K562 (cell line): Measurements from ENCODE around the gene CLSTN2. TPM values are rescaled to one million over a fixed set of nuclear protein-coding genes. Genes with fewer than 3 reads are reported as not detected.

Source experiments
- ATAC-seq: fragments of 200-7000 bp; cut with Tn5 transposase; 3 replicates; pipeline ENCODE4 v1.9.1; 2020; ENCODE audit warnings: moderate library complexity
- BruUV-seq: library from RNA; stranded (reverse); fragments of 400-500 nt; replicated peaks from 2 replicates; lab custom pipeline; 2021; lab: Mats Ljungman, UMichigan
- CTCF ChIA-PET: fragments of 300-600 bp; formaldehyde crosslinking; extraction: SDS; loops from one replicate; lab custom pipeline; 2021; ENCODE audit warnings: low intra/inter-chr PET ratio; lab: Yijun Ruan, JAX
- POLR2A ChIA-PET: fragments of 300-600, 350-650 bp; sonication (Branson Sonifier 250); formaldehyde crosslinking; extraction: SDS; loops from one replicate; lab custom pipeline; 2021; ENCODE audit warnings: antibody characterized with exemption, inconsistent platforms; lab: Yijun Ruan, JAX
- DNase-seq, 4 experiments: peaks; one replicate each; pipeline versions ENCODE4 v3.0.0 to v3.0.0-alpha.2; 2011 to 2018; ENCODE audit warnings: low spot score in 3 of 4, mixed read lengths in 3 of 4; ENCODE audit errors: extremely low read depth in 1 of 4
- FAIRE-seq: peaks from 2 replicates; lab custom pipeline; 2011; peaks lifted over from hg19 to GRCh38; lab: Jason Lieb, UNC
- H2AFZ ChIP-seq: 2 replicates; pipeline ENCODE4 v1.6.0; 2011; ENCODE audit warnings: low read depth, low read length, control low read depth, inconsistent platforms
- H3K27ac ChIP-seq: fragments of 200-600 bp; 3 replicates; pipeline ENCODE4 v1.8.0; 2011; ENCODE audit warnings: low read depth, mild to moderate bottlenecking, control low read depth, inconsistent platforms, low read length, moderate library complexity, mixed read lengths; ENCODE audit errors: extremely low read depth
- H3K27me3 ChIP-seq, 2 experiments: fragments of 300-600 bp in 1 of 2; 2 replicates in 1 of 2; 3 replicates in 1 of 2; pipeline versions ENCODE4 v1.6.0 to v1.8.0; 2011; ENCODE audit warnings: inconsistent platforms in 2 of 2, low read length in 2 of 2, mild to moderate bottlenecking in 1 of 2, mixed read lengths in 1 of 2, moderate library complexity in 1 of 2; ENCODE audit not compliant: control insufficient read depth in 2 of 2, insufficient read depth in 2 of 2
- H3K36me3 ChIP-seq: fragments of 300-600 bp; 3 replicates; pipeline ENCODE4 v1.8.0; 2011; ENCODE audit warnings: mild to moderate bottlenecking, low read length, inconsistent platforms; ENCODE audit not compliant: control insufficient read depth, insufficient read depth
- H3K4me1 ChIP-seq, 2 experiments: fragments of 200-600 bp in 1 of 2; replicated peaks in 1 of 2; 2 replicates in 1 of 2; 3 replicates in 1 of 2; pipeline versions ENCODE4 v1.5.1 to v1.8.0; 2011; ENCODE audit warnings: inconsistent platforms in 2 of 2, low read length in 2 of 2, mild to moderate bottlenecking in 1 of 2, mixed read lengths in 1 of 2, moderate library complexity in 1 of 2; ENCODE audit not compliant: control insufficient read depth in 2 of 2, insufficient read depth in 2 of 2
- H3K4me2 ChIP-seq: 2 replicates; pipeline ENCODE4 v1.6.1; 2011; ENCODE audit warnings: low read length, control low read depth, inconsistent platforms, mixed read lengths; ENCODE audit not compliant: insufficient read depth
- H3K4me3 ChIP-seq: fragments of 200-600 bp; sonication (generic), shearing (Covaris generic); 2 replicates; pipeline ENCODE4 v1.5.1; 2016; ENCODE audit warnings: control low read depth, inconsistent platforms
- H3K79me2 ChIP-seq: fragments of 200-600 bp; 3 replicates; pipeline ENCODE4 v1.8.0; 2011; ENCODE audit warnings: low read length, inconsistent platforms; ENCODE audit not compliant: control insufficient read depth, insufficient read depth
- H3K9ac ChIP-seq, 2 experiments: 2 replicates each; pipeline versions ENCODE4 v1.6.0 to v1.6.1; 2011; ENCODE audit warnings: low read depth in 2 of 2, low read length in 2 of 2, control low read depth in 1 of 2, inconsistent platforms in 1 of 2, mild to moderate bottlenecking in 1 of 2, mixed read lengths in 1 of 2; ENCODE audit not compliant: insufficient read depth in 1 of 2
- H3K9me1 ChIP-seq: one replicate; pipeline ENCODE4 v1.6.0; 2011; ENCODE audit warnings: inconsistent platforms, mild to moderate bottlenecking, low read length, moderate library complexity; ENCODE audit not compliant: control insufficient read depth, insufficient read depth
- H3K9me3 ChIP-seq: replicated peaks from 2 replicates; pipeline ENCODE4 v1.5.1; 2011; ENCODE audit warnings: low read depth, low read length, inconsistent platforms; ENCODE audit not compliant: control insufficient read depth, insufficient read depth
- H4K20me1 ChIP-seq: replicated peaks from 2 replicates; pipeline ENCODE4 v1.6.1; 2011; ENCODE audit warnings: low read length, inconsistent platforms, mixed read lengths; ENCODE audit not compliant: control insufficient read depth, insufficient read depth
- CEBPB ChIP-seq: fragments of 450-650 bp; IDR thresholded peaks from 2 replicates; pipeline ENCODE4 v1.6.1; 2016; ENCODE audit warnings: missing genetic modification characterization, missing compliant biosample characterization
- CHD1 ChIP-seq: fragments of 200-600 bp; sonication (generic); IDR thresholded peaks from one replicate; pipeline ENCODE4 v1.6.1; 2012; ENCODE audit warnings: mild to moderate bottlenecking, moderate library complexity, low read length, inconsistent platforms
- COPS2 ChIP-seq: fragments of 450-650 bp; conservative IDR thresholded peaks from 2 replicates; pipeline ENCODE4 v1.6.1; 2016; ENCODE audit warnings: mild to moderate bottlenecking, moderate library complexity
- FOXA1 ChIP-seq: fragments of 450-650 bp; IDR thresholded peaks from 2 replicates; pipeline ENCODE4 v1.6.1; 2016; ENCODE audit warnings: mild to moderate bottlenecking, borderline replicate concordance
- GTF2A2 ChIP-seq: IDR thresholded peaks from 2 replicates; pipeline ENCODE4 v1.6.1; 2016; ENCODE audit warnings: mild to moderate bottlenecking, missing genetic modification characterization, missing compliant biosample characterization
- KDM2B ChIP-seq: fragments of 250-450 bp; sonication (Bioruptor Pico); IDR thresholded peaks from 2 replicates; pipeline ENCODE4 v1.8.0; 2021; ENCODE audit warnings: mild to moderate bottlenecking, moderate library complexity
- KDM5B ChIP-seq: fragments of 200-600 bp; sonication (generic); IDR thresholded peaks from 2 replicates; pipeline ENCODE4 v1.6.1; 2012; ENCODE audit warnings: low read depth, mild to moderate bottlenecking, moderate library complexity, low read length, control low read depth, inconsistent platforms; ENCODE audit not compliant: insufficient replicate concordance
- NFYB ChIP-seq: IDR thresholded peaks from 2 replicates; pipeline ENCODE4 v1.6.1; 2011; ENCODE audit warnings: mild to moderate bottlenecking, moderate library complexity; ENCODE audit not compliant: insufficient read length; ENCODE audit errors: extremely low read depth
- RFX1 ChIP-seq: fragments of 450-650 bp; IDR thresholded peaks from 2 replicates; pipeline ENCODE4 v1.6.1; 2016; ENCODE audit warnings: mild to moderate bottlenecking, moderate library complexity
- SRSF7 ChIP-seq: fragments of 200-400 bp; formaldehyde crosslinking; optimal IDR thresholded peaks from 2 replicates; pipeline ENCODE3; 2017; ENCODE audit warnings: mild to moderate bottlenecking, low read depth, low read length
- ZKSCAN3 ChIP-seq: fragments of 250-450 bp; sonication (Bioruptor Pico); IDR thresholded peaks from 2 replicates; pipeline ENCODE4 v1.4.0; 2020
- ZNF121 ChIP-seq: sonication (generic); formaldehyde crosslinking; conservative IDR thresholded peaks from 2 replicates; pipeline ENCODE4 v1.8.0; 2022; ENCODE audit warnings: missing genetic modification reagents
- ZNF436 ChIP-seq: fragments of 250-450, 450-650 bp; sonication (Bioruptor Pico); formaldehyde crosslinking; IDR thresholded peaks from 2 replicates; pipeline ENCODE4 v1.7.0; 2020; ENCODE audit warnings: mild to moderate bottlenecking
- WGBS: fragments of 100-300 bp; shearing (Covaris generic); methylation state at CpG from one replicate; pipeline ENCODE4 v1.1.6; 2016; ENCODE audit warnings: low coverage, mixed read lengths; ENCODE audit not compliant: insufficient coverage; ENCODE audit errors: missing lambda C conversion rate; 5-methylcytosine and 5-hydroxymethylcytosine counted together
- in situ Hi-C: fragments of 300-500 bp; cut with MboI; formaldehyde crosslinking; loops from 4 replicates; pipeline ENCODE4 v1.15.0; 2018; ENCODE audit warnings: inconsistent platforms, mixed read lengths
- intact Hi-C: fragments of 100-400 bp; cut with micrococcal nuclease; formaldehyde crosslinking; loops from 2 replicates; pipeline ENCODE4 v1.14.2; 2022
- polyA plus RNA-seq, 8 experiments: library from polyadenylated mRNA; depleted of rRNA in 4 of 8; stranded (reverse) in 5 of 8; unstranded in 3 of 8; fragments of >200 nt; fragmentation: Nextera tagmentation in 2 of 8; fragmentation: Illumina TruSeq in 1 of 8; extraction: Ambion mirVana in 2 of 8; extraction: Trizol in 1 of 8; gene quantifications; 2 replicates each; pipeline versions ENCODE4 v1.2.1 to v1.2.3, GENCODE V29; 2011 to 2014; ENCODE audit warnings: inconsistent platforms in 1 of 8, missing spikeins in 1 of 8
- total RNA-seq, 7 experiments: library from RNA; depleted of rRNA in 6 of 7; stranded (reverse); fragments of >200 nt in 6 of 7; fragmentation: Illumina TruSeq in 2 of 7; extraction: Trizol in 2 of 7; gene quantifications; 2 replicates each; pipeline versions ENCODE4 v1.2.1 to v1.2.3, GENCODE V29; 2011 to 2021; ENCODE audit warnings: low replicate concordance in 1 of 7
- TF ChIP-seq, protein P1 (sequence below), 2 experiments: fragments of 450-650 bp in 1 of 2; sonication (generic) in 1 of 2; formaldehyde crosslinking in 1 of 2; IDR thresholded peaks; 2 replicates each; pipeline versions ENCODE4 v1.7.1 to v1.9.0; 2016 to 2022; ENCODE audit warnings: inconsistent platforms in 1 of 2, mild to moderate bottlenecking in 1 of 2, missing genetic modification reagents in 1 of 2

Gene CLSTN2
- total and polyA plus RNA-seq, 9 of the 15 experiments (the other 6 are each of a cell fraction or from before 2014, with no cell fraction given), result 0.02 to 0.04 (median 0.04) TPM; not detected in 6

DNA sequence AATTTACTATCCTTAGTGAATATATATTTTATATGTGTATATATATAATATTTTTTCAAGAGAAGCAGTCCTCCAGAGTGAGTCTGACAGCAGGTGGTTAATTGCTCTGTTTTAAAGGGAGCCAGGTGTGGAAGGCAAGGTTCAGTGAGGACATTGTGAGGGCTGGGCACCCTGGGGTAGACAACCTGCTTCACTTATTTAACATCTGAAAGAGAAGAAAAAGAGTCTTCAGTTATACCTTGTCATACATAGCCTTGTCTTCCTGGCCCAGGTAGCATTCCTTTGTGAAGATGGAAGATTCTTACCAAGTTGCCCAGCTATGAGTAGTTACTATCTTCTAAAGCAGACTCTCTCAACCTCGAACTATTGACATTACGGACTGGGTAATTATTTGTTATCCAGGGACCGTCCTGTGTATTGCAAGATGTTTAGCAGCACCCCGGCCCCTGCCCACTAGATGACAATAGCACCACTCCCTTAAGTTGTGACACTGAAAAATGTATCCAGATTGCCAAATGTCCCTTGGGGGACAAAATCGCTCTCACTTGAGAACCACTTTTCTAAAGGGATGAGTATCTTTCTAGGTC lies 406.9 kb downstream of the CLSTN2 start:
- WGBS, result 0% methylated on average over 5 of the region's 5 CpGs
- H3K36me3 ChIP-seq, result no peaks in the 10 kb centered on the region
- peaks cover 0 to 14% of the 10 kb centered on the region in 2 experiments; a peak in 1 of 5 replicates for H3K27me3 ChIP-seq
- H3K4me2 ChIP-seq, result no peak overlapping the region
- H2AFZ ChIP-seq, result no peak overlapping the region
- H3K4me1 ChIP-seq, result no peaks in the 10 kb centered on the region
- no peak overlapping the region for H3K27ac ChIP-seq
- intact Hi-C loops (no loop called here), in situ Hi-C loops (no loop called here)
- FAIRE-seq (no peak), ATAC-seq (no peak), DNase-seq (no peak)
- TF ChIP-seq CHD1, result no peak
- no peak for TF ChIP-seq SRSF7
- TF ChIP-seq, protein P1, sequence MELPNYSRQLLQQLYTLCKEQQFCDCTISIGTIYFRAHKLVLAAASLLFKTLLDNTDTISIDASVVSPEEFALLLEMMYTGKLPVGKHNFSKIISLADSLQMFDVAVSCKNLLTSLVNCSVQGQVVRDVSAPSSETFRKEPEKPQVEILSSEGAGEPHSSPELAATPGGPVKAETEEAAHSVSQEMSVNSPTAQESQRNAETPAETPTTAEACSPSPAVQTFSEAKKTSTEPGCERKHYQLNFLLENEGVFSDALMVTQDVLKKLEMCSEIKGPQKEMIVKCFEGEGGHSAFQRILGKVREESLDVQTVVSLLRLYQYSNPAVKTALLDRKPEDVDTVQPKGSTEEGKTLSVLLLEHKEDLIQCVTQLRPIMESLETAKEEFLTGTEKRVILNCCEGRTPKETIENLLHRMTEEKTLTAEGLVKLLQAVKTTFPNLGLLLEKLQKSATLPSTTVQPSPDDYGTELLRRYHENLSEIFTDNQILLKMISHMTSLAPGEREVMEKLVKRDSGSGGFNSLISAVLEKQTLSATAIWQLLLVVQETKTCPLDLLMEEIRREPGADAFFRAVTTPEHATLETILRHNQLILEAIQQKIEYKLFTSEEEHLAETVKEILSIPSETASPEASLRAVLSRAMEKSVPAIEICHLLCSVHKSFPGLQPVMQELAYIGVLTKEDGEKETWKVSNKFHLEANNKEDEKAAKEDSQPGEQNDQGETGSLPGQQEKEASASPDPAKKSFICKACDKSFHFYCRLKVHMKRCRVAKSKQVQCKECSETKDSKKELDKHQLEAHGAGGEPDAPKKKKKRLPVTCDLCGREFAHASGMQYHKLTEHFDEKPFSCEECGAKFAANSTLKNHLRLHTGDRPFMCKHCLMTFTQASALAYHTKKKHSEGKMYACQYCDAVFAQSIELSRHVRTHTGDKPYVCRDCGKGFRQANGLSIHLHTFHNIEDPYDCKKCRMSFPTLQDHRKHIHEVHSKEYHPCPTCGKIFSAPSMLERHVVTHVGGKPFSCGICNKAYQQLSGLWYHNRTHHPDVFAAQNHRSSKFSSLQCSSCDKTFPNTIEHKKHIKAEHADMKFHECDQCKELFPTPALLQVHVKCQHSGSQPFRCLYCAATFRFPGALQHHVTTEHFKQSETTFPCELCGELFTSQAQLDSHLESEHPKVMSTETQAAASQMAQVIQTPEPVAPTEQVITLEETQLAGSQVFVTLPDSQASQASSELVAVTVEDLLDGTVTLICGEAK (IDR thresholded peaks at IDR 0.05), result no peak
- TF ChIP-seq, protein P1 (CRISPR knock-in tag; IDR thresholded peaks at IDR 0.05), result no peak
- TF ChIP-seq GTF2A2 (tag), result no peak
- no peak for TF ChIP-seq NFYB
- no peak for TF ChIP-seq KDM2B (CRISPR knock-in tag)
- no peak for TF ChIP-seq RFX1
- TF ChIP-seq KDM5B, result no peak
- TF ChIP-seq COPS2, result no peak
- no peak for TF ChIP-seq ZNF121 (CRISPR knock-in tag)
- TF ChIP-seq ZKSCAN3 (CRISPR knock-in tag), result no peak
- no peak for TF ChIP-seq CEBPB
- no peak for TF ChIP-seq FOXA1
- TF ChIP-seq ZNF436 (CRISPR knock-in tag), result no peak
- no peaks in the 10 kb centered on the region for H3K9me1 ChIP-seq
- no peaks in the 10 kb centered on the region for H3K9me3 ChIP-seq
- ChIA-PET CTCF (no interaction called here), POLR2A (no interaction called here)
- no peak overlapping the region for H3K4me3 ChIP-seq
- H4K20me1 ChIP-seq, result no peaks in the 10 kb centered on the region
- H3K79me2 ChIP-seq, result no peaks in the 10 kb centered on the region
- no TSS peak for BruUV-seq
- H3K9ac ChIP-seq, result no peak overlapping the region
